ENCODE data around the gene ANO6. TPM values are rescaled to one million over a fixed set of nuclear protein-coding genes. Genes with fewer than 3 reads are reported as not detected.

The ANO6 gene
- polyA plus RNA-seq, 1 donor (not counting 4 experiments of a cell fraction or from before 2014, with no cell fraction given): 64.3 TPM

DNA sequence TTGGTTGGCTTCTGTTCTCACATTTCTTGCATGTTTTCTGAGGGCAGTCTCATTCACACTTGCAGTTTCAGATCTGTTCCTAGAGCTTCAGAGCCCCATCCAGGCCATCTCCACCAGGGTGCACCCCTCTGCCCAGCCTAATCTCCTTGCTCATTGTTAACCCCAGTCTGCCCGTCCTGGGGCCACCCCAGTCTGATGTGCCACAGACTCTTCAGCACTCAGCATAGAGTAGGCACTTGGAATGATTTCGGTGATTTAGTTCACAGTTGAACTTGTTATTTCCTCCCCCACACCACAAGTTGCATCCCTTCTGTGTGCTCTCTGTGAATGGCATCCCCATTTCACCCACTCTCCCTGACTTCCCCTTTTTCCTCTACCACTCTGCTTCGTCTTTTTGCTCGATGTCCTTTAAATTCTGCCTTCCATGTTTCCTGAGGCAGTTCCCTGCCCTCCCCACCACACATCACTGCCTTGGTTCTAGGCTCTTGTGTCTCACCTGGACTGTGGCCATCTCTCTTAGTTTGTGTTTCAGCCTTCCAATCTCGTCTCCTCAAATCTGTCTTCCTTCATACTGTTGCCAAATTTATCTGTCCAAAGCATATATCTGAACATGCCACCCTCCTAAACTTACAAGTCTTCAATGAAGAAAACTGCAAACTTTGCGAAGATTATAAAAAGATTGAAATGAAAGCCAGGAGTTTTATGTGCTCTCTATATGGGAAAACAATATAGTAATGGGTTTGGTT is 41.5 kb downstream of the ANO6 start:
- Histone ChIP-seq H3K27ac (ENCODE audit: control insufficient read depth, insufficient read depth, low read length) (no peak overlapping the region), H3K4me1 (ENCODE audit: control insufficient read depth, extremely low read depth, insufficient read depth, low read length) (peaks cover 11% of the 10 kb centered on the region), H3K27me3 (ENCODE audit: control insufficient read depth, extremely low read depth, insufficient read depth, low read length) (no peaks in the 10 kb centered on the region), H3K9ac (ENCODE audit: control insufficient read depth, extremely low read depth, insufficient read depth, low read length) (no peak overlapping the region), H3K9me1 (ENCODE audit: control insufficient read depth, extremely low read depth, insufficient read depth, low read length) (no peaks in the 10 kb centered on the region), H2AFZ (ENCODE audit: control insufficient read depth, low read length) (no peak overlapping the region), H3K9me3 (ENCODE audit: control insufficient read depth, low read depth, low read length) (no peaks in the 10 kb centered on the region), H3K4me3 (ENCODE audit: control insufficient read depth in 2 of 3, extremely low read depth in 1 of 3, insufficient read depth in 2 of 3, low read depth in 1 of 3, low read length in 3 of 3) (no peak overlapping the region), H3K79me2 (ENCODE audit: control insufficient read depth, insufficient read depth, low read length) (peaks cover 77% of the 10 kb centered on the region), H3K4me2 (ENCODE audit: control insufficient read depth, extremely low read depth, insufficient read depth, low read depth, low read length) (no peak overlapping the region), H3K36me3 (ENCODE audit: control insufficient read depth in 2 of 2, extremely low read depth in 1 of 2, insufficient read depth in 2 of 2, low read length in 2 of 2) (peaks cover 0 to 1% of the 10 kb centered on the region in 2 experiments), H4K20me1 (ENCODE audit: control insufficient read depth, extremely low read depth, insufficient read depth, low read length) (peaks cover 4% of the 10 kb centered on the region)
- TF ChIP-seq, protein P1, sequence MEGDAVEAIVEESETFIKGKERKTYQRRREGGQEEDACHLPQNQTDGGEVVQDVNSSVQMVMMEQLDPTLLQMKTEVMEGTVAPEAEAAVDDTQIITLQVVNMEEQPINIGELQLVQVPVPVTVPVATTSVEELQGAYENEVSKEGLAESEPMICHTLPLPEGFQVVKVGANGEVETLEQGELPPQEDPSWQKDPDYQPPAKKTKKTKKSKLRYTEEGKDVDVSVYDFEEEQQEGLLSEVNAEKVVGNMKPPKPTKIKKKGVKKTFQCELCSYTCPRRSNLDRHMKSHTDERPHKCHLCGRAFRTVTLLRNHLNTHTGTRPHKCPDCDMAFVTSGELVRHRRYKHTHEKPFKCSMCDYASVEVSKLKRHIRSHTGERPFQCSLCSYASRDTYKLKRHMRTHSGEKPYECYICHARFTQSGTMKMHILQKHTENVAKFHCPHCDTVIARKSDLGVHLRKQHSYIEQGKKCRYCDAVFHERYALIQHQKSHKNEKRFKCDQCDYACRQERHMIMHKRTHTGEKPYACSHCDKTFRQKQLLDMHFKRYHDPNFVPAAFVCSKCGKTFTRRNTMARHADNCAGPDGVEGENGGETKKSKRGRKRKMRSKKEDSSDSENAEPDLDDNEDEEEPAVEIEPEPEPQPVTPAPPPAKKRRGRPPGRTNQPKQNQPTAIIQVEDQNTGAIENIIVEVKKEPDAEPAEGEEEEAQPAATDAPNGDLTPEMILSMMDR (optimal IDR thresholded peaks at IDR 0.05 in 1 of 3, IDR thresholded peaks at IDR 0.05 in 1 of 3, conservative IDR thresholded peaks at IDR 0.05 in 1 of 3; ENCODE audit: extremely low read depth in 1 of 3, insufficient read depth in 2 of 3, low read length in 3 of 3): no peak
- no peak for TF ChIP-seq EZH2 (IDR thresholded peaks at IDR 0.05; ENCODE audit: low read length)
- dilution Hi-C loops (cut with MboI; ENCODE audit: extremely low pct_ligation_motif_present, low sequenced_read_pairs): no loop called here
- FAIRE-seq: no peak
- no peak for DNase-seq (ENCODE audit: low read depth, low spot score)

DNA sequence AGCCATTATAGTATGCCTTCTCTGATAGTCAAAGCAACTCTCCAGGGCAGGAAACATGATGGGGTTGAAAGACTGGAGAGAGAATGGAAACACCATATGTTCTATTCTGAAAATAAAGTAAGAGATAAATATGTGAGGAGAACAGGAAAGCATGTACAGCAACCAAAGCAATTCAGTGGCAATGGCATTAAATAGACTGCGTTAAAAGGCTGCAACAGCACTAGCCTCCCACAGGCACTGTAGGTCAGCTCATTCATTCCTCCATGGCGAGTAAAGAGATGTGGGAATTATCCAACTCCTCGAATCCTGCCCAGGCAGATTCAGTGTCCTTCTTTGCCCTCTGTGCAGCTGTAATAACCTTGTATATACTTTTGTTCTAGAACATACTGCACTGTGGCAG is 43.8 kb downstream of the ANO6 start:
- Histone ChIP-seq H3K79me2 (ENCODE audit: control insufficient read depth, insufficient read depth, low read length) (peaks cover 78% of the 10 kb centered on the region), H3K27me3 (ENCODE audit: control insufficient read depth, extremely low read depth, insufficient read depth, low read length) (no peaks in the 10 kb centered on the region), H3K27ac (ENCODE audit: control insufficient read depth, insufficient read depth, low read length) (no peak overlapping the region), H3K4me3 (ENCODE audit: control insufficient read depth in 2 of 3, extremely low read depth in 1 of 3, insufficient read depth in 2 of 3, low read depth in 1 of 3, low read length in 3 of 3) (no peak overlapping the region), H3K4me1 (ENCODE audit: control insufficient read depth, extremely low read depth, insufficient read depth, low read length) (peaks cover 11% of the 10 kb centered on the region), H2AFZ (ENCODE audit: control insufficient read depth, low read length) (no peak overlapping the region), H3K9me1 (ENCODE audit: control insufficient read depth, extremely low read depth, insufficient read depth, low read length) (no peaks in the 10 kb centered on the region), H3K9me3 (ENCODE audit: control insufficient read depth, low read depth, low read length) (no peaks in the 10 kb centered on the region), H3K9ac (ENCODE audit: control insufficient read depth, extremely low read depth, insufficient read depth, low read length) (no peak overlapping the region), H4K20me1 (ENCODE audit: control insufficient read depth, extremely low read depth, insufficient read depth, low read length) (no peaks in the 10 kb centered on the region), H3K36me3 (ENCODE audit: control insufficient read depth in 2 of 2, extremely low read depth in 1 of 2, insufficient read depth in 2 of 2, low read length in 2 of 2) (peaks cover 0 to 3% of the 10 kb centered on the region in 2 experiments), H3K4me2 (ENCODE audit: control insufficient read depth, extremely low read depth, insufficient read depth, low read depth, low read length) (peak overlapping the region; percentile 4)
- no peak for DNase-seq (ENCODE audit: low read depth, low spot score)
- dilution Hi-C loops (cut with MboI; ENCODE audit: extremely low pct_ligation_motif_present, low sequenced_read_pairs): no loop called here
- TF ChIP-seq EZH2 (IDR thresholded peaks at IDR 0.05; ENCODE audit: low read length): no peak
- TF ChIP-seq, protein P1 (optimal IDR thresholded peaks at IDR 0.05 in 1 of 3, IDR thresholded peaks at IDR 0.05 in 1 of 3, conservative IDR thresholded peaks at IDR 0.05 in 1 of 3; ENCODE audit: extremely low read depth in 1 of 3, insufficient read depth in 2 of 3, low read length in 3 of 3): no peak
- no peak for FAIRE-seq

All from keratinocyte (primary cell).